Neural progenitor cell (in vitro differentiated cells): ENCODE data around the gene ABCC1.

Experiments
- CTCF ChIP-seq: fragments of 200-600 bp; sonication (generic); IDR thresholded peaks from 2 replicates; pipeline ENCODE4 v1.5.1; 2017; ENCODE audit warnings: antibody characterized with exemption, mild to moderate bottlenecking
- EZH2phosphoT487 ChIP-seq: fragments of 200-600 bp; sonication (generic); IDR thresholded peaks from 2 replicates; pipeline ENCODE4 v1.6.1; 2017; ENCODE audit warnings: antibody characterized with exemption

GRCh38 chr16:16008666-16009065 is 59.2 kb downstream of the ABCC1 start:
- TF ChIP-seq CTCF (no peak), EZH2phosphoT487 (no peak)
